Neural cell (in vitro differentiated cells): ENCODE data around the gene KRT20. TPM values are rescaled to one million over a fixed set of nuclear protein-coding genes. Genes with fewer than 3 reads are reported as not detected.

Experiments used
- H2AFZ ChIP-seq: fragments of 200-600, 300-800 bp; sonication (generic), shearing (Covaris generic); 2 replicates; pipeline ENCODE4 v1.6.0; 2014; ENCODE audit warnings: low read depth, mild to moderate bottlenecking, antibody characterized with exemption, low read length, moderate library complexity
- H3F3A ChIP-seq: fragments of 200-600 bp; shearing (Covaris generic); 2 replicates; pipeline ENCODE4 v1.6.1; 2016; ENCODE audit warnings: mild to moderate bottlenecking, moderate library complexity, mixed read lengths, antibody characterized with exemption, low read length; ENCODE audit not compliant: insufficient read depth, poor library complexity, severe bottlenecking
- H3K27ac ChIP-seq: fragments of 200-600, 300-800 bp; sonication (generic), shearing (Covaris generic); 2 replicates; pipeline ENCODE4 v1.5.1; 2014; ENCODE audit warnings: mild to moderate bottlenecking, low read length, moderate library complexity
- H3K27me3 ChIP-seq: fragments of 300-800, 200-600 bp; sonication (generic), shearing (Covaris generic); 2 replicates; pipeline ENCODE4 v1.6.0; 2014; ENCODE audit warnings: mild to moderate bottlenecking, low read depth, low read length, moderate library complexity; ENCODE audit not compliant: insufficient read depth
- H3K36me3 ChIP-seq: fragments of 300-800, 200-600 bp; sonication (generic), shearing (Covaris generic); 2 replicates; pipeline ENCODE4 v1.5.1; 2014; ENCODE audit warnings: mild to moderate bottlenecking, antibody characterized with exemption, low read length, moderate library complexity; ENCODE audit not compliant: insufficient read depth
- H3K4me2 ChIP-seq: fragments of 300-800, 200-600 bp; sonication (generic), shearing (Covaris generic); 2 replicates; pipeline ENCODE4 v1.6.0; 2014; ENCODE audit warnings: mild to moderate bottlenecking, low read length
- H3K4me3 ChIP-seq: fragments of 300-800, 200-600 bp; sonication (generic), shearing (Covaris generic); 2 replicates; pipeline ENCODE4 v1.5.1; 2014; ENCODE audit warnings: mild to moderate bottlenecking, low read length, moderate library complexity
- H3K79me2 ChIP-seq: fragments of 200-600 bp; shearing (Covaris generic); replicated peaks from 2 replicates; pipeline ENCODE4 v1.6.0; 2014; ENCODE audit warnings: mild to moderate bottlenecking, low read length, moderate library complexity; ENCODE audit not compliant: insufficient read depth
- H3K9ac ChIP-seq: fragments of 300-800, 200-600 bp; sonication (generic), shearing (Covaris generic); 2 replicates; pipeline ENCODE4 v1.6.1; 2016; ENCODE audit warnings: mild to moderate bottlenecking, low read length, mixed read lengths
- H3K9me2 ChIP-seq: fragments of 200-600 bp; shearing (Covaris generic); 2 replicates; pipeline ENCODE4 v1.6.1; 2016; ENCODE audit warnings: mild to moderate bottlenecking, low read length, mixed read lengths; ENCODE audit not compliant: insufficient read depth
- H3K9me3 ChIP-seq: fragments of 200-600, 300-800 bp; sonication (generic), shearing (Covaris generic); 2 replicates; pipeline ENCODE4 v1.6.1; 2016; ENCODE audit warnings: mild to moderate bottlenecking, mixed run types, low read length, moderate library complexity, mixed read lengths
- H4K20me1 ChIP-seq: fragments of 200-600 bp; shearing (Covaris generic); 2 replicates; pipeline ENCODE4 v1.6.1; 2016; ENCODE audit warnings: mild to moderate bottlenecking, mixed run types; ENCODE audit not compliant: insufficient read depth
- CTCF ChIP-seq: fragments of 450-650 bp; IDR thresholded peaks from 2 replicates; pipeline ENCODE4 v1.5.1; 2014; ENCODE audit warnings: antibody characterized with exemption, mild to moderate bottlenecking, moderate library complexity; ENCODE audit not compliant: poor library complexity, severe bottlenecking
- EP300 ChIP-seq: fragments of 450-650 bp; conservative IDR thresholded peaks from 2 replicates; pipeline ENCODE4 v1.6.1; 2014; ENCODE audit warnings: antibody characterized with exemption, mild to moderate bottlenecking, moderate library complexity; ENCODE audit not compliant: poor library complexity, severe bottlenecking
- EZH2 ChIP-seq: fragments of 200-600, 300-800 bp; shearing (Covaris generic), sonication (generic); IDR thresholded peaks from 2 replicates; pipeline ENCODE4 v1.6.1; 2014; ENCODE audit warnings: antibody characterized with exemption, low read length, borderline replicate concordance, mild to moderate bottlenecking; ENCODE audit not compliant: insufficient read depth, poor library complexity, severe bottlenecking
- MXI1 ChIP-seq: fragments of 450-650 bp; conservative IDR thresholded peaks from 2 replicates; pipeline ENCODE4 v1.6.1; 2014; ENCODE audit warnings: antibody characterized with exemption, mild to moderate bottlenecking; ENCODE audit not compliant: poor library complexity, severe bottlenecking
- POLR2AphosphoS5 ChIP-seq: IDR thresholded peaks from 2 replicates; pipeline ENCODE4 v1.6.1; 2012
- RAD21 ChIP-seq: fragments of 450-650 bp; conservative IDR thresholded peaks from 2 replicates; pipeline ENCODE4 v1.6.1; 2014; ENCODE audit warnings: antibody characterized with exemption, mild to moderate bottlenecking, moderate library complexity
- SMC3 ChIP-seq: fragments of 450-650 bp; conservative IDR thresholded peaks from 2 replicates; pipeline ENCODE4 v1.6.1; 2014; ENCODE audit warnings: antibody characterized with exemption, mild to moderate bottlenecking, moderate library complexity; ENCODE audit not compliant: poor library complexity
- TAF1 ChIP-seq: IDR thresholded peaks from 2 replicates; pipeline ENCODE4 v1.6.1; 2012; ENCODE audit warnings: low read depth
- polyA plus RNA-seq: library from polyadenylated mRNA; depleted of rRNA; stranded (reverse); fragments of >200 nt; gene quantifications from 2 replicates; pipeline ENCODE4 v1.2.3, GENCODE V29; 2014
- TF ChIP-seq, protein P1 (sequence below): IDR thresholded peaks from 2 replicates; pipeline ENCODE4 v1.6.1; 2012; ENCODE audit warnings: borderline replicate concordance

The KRT20 gene
- polyA plus RNA-seq, 1 donor from 2014 or later = not detected

- no peaks in the 10 kb centered on the region for H3K36me3 ChIP-seq
- no peaks in the 10 kb centered on the region for H3K79me2 ChIP-seq
- H4K20me1 ChIP-seq = no peaks in the 10 kb centered on the region
- no peaks in the 10 kb centered on the region for H3K9me3 ChIP-seq
- H3K4me2 ChIP-seq = no peak overlapping the region
- no peak for TF ChIP-seq CTCF
- no peak for TF ChIP-seq MXI1
- no peak for TF ChIP-seq POLR2AphosphoS5
- TF ChIP-seq, protein P1, sequence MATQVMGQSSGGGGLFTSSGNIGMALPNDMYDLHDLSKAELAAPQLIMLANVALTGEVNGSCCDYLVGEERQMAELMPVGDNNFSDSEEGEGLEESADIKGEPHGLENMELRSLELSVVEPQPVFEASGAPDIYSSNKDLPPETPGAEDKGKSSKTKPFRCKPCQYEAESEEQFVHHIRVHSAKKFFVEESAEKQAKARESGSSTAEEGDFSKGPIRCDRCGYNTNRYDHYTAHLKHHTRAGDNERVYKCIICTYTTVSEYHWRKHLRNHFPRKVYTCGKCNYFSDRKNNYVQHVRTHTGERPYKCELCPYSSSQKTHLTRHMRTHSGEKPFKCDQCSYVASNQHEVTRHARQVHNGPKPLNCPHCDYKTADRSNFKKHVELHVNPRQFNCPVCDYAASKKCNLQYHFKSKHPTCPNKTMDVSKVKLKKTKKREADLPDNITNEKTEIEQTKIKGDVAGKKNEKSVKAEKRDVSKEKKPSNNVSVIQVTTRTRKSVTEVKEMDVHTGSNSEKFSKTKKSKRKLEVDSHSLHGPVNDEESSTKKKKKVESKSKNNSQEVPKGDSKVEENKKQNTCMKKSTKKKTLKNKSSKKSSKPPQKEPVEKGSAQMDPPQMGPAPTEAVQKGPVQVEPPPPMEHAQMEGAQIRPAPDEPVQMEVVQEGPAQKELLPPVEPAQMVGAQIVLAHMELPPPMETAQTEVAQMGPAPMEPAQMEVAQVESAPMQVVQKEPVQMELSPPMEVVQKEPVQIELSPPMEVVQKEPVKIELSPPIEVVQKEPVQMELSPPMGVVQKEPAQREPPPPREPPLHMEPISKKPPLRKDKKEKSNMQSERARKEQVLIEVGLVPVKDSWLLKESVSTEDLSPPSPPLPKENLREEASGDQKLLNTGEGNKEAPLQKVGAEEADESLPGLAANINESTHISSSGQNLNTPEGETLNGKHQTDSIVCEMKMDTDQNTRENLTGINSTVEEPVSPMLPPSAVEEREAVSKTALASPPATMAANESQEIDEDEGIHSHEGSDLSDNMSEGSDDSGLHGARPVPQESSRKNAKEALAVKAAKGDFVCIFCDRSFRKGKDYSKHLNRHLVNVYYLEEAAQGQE = no peak
- TF ChIP-seq RAD21 = no peak
- no peak for TF ChIP-seq SMC3
- no peak for TF ChIP-seq TAF1
- no peak for TF ChIP-seq EP300
- no peak for TF ChIP-seq EZH2
- no peak overlapping the region for H3K27ac ChIP-seq
- no peaks in the 10 kb centered on the region for H3F3A ChIP-seq
- H3K27me3 ChIP-seq = no peaks in the 10 kb centered on the region
- no peaks in the 10 kb centered on the region for H3K9me2 ChIP-seq
- no peak overlapping the region for H3K4me3 ChIP-seq
- no peak overlapping the region for H2AFZ ChIP-seq
- no peak overlapping the region for H3K9ac ChIP-seq
These were observed 29.2 kb upstream of the KRT20 start for GRCh38 chr17:40914075-40914855.

DNA sequence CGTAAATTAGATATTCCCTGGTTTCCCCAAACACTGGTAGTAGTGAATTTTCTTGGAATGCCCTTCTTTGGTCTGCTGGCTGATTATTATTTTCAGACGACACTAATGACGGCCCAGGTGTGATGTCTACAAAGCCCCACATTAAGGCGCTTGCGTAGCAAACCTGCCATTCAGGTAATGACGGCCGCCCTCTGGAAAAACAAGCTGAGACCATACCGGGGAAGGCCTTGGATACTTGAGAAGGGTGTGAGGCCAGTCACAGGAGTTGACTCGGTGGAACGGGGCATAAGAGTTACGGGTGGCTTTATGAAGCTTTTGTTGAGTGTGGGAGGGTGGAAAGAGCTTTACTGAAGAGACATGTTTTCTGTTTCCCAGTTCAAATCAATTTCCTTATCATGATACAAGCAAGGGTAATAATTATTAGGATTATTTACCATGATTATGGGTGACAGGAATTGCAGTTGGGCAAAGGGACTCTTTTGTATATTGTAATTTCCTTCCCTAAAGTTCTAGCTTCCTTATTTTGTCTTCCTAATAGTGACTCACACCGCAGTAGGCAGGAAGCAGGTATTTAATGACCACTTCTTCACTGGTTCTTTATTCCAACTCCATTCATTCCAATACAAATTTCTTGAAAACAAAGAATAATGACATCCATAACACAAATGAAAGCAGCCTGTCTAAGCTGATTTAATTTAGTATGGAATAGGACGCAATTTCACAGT is 27.6 kb upstream of the KRT20 start:
- Histone ChIP-seq H4K20me1 (no peaks in the 10 kb centered on the region), H2AFZ (no peak overlapping the region), H3K4me2 (no peak overlapping the region), H3K9me2 (no peaks in the 10 kb centered on the region), H3K79me2 (no peaks in the 10 kb centered on the region), H3K4me3 (no peak overlapping the region), H3K27me3 (no peaks in the 10 kb centered on the region), H3K27ac (no peak overlapping the region), H3K9me3 (no peaks in the 10 kb centered on the region), H3F3A (no peaks in the 10 kb centered on the region), H3K9ac (no peak overlapping the region), H3K36me3 (no peaks in the 10 kb centered on the region)
- TF ChIP-seq EZH2 (no peak), RAD21 (no peak), MXI1 (no peak), EP300 (no peak), TAF1 (no peak), CTCF (no peak), POLR2AphosphoS5 (no peak), SMC3 (no peak)
- TF ChIP-seq, protein P1 = no peak
